Head of caudate nucleus (tissue), 42 donors: ENCODE measurements around the gene SLC19A1.
A peak's percentile ranks its signal among the peaks of the same experiment; 100 is the strongest.
"Not testable (repeated sequence)": the region's sequence is repeated elsewhere in the genome, so short reads cannot be mapped to it uniquely, and the experiment has no call there.

ENCODE experiments used
- DNase-seq, 42 donors: peaks; one replicate each; pipeline versions ENCODE4 v3.0.0 to v3.0.0-alpha.2; 2020 to 2021; ENCODE audit warnings: mixed read lengths in 7 of 42
- intact Hi-C: fragments of 100-400 bp; cut with DNase I; formaldehyde crosslinking; loops from one replicate; pipeline ENCODE4 v1.15.0; 2022

Gene SLC19A1

DNA sequence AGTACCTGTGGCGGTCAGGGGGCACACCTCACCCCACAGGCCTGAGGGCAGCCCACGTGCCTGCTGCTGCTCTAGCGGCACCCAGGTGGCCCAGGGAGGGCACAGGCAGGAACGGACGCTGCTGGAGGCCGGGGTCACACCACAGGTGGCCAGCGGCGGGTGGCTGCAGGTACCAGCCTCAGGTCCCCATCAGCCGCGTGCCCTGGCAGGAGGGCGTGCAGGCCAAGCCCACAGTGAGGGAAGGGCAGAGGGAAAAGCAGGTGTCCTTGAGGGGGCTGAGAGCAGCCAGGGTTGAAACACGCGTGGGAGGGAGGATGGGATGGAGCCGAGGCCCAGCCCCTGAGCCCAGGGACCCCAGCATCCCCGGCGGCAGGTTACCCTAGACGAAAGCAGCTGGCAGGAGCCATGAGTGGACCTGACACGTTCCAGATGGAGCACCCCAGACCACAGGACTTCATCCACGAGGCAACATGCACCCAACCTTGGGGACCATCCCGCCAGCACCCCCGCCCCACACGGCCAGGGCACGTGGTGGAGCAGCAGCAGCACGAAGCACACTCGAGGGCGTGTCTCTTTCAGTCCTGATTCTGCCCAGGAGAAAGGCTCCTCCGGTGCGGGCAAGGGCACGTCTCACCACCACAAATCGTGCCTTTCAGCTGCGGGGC, 3.7 kb downstream of the SLC19A1 start:
- peak in 21 of 42 donors; percentile 1 to 43 (median 11) for DNase-seq
- intact Hi-C loops, result no loop called here

DNA sequence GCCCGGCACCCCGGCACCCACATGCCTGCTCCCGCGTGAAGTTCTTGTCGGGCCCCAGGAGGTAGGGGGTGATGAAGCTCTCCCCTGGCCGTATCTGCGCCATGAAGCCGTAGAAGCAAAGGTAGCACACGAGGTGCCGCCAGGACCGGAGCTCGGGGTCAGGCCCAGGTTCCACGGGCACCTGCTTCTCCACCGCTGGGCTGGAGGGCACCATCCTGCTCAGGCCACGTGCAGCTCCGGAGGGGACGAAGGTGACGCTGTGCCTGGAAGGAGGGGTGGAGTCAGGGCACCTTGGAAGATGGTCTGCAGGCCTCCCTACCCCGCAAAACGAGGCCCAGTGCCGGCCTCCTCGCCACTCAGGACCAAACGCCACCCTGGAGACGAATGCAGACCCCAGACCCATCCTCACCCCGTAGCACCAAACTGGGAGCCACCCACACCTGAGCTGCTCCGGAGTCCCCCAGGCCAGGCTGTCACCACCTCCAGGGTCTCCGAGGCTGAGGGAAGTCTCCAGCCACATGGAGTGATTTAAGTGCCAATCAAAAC, 4.4 kb downstream of the SLC19A1 start:
- intact Hi-C loops, result no loop called here
- DNase-seq, result peak in 12 of 42 donors; percentile 1 to 31 (median 4)

DNA sequence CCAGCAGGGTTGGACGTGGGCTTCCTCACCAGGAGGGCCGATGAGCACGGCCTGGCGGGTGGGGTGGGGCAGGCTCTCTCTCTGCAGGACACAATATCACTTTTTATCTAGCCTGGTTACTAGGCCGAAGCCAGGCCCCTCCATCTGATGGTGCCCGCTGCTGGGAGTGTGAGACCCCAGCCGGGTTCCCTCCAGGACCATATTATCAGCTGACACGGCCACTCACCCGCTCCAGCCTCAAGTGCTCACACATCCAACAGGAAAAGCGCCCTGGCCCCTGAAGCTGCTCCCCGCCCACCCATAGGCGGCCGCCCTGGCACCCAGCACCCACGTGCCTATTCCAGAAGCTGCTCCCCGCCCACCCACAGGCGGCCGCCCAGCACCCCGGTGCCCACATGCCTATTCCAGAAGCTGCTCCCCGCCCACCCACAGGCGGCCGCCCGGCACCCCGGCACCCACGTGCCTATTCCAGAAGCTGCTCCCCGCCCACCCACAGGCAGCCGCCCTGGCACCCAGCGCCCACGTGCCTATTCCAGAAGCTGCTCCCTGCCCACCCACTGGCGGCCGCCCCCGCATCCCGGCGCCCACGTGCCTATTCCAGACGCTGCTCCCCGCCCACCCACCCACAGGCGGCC, 5.0 kb downstream of the SLC19A1 start:
- DNase-seq, result peak in 13 of 42 donors; percentile 3 to 44 (median 16)
- intact Hi-C loops, result no loop called here

DNA sequence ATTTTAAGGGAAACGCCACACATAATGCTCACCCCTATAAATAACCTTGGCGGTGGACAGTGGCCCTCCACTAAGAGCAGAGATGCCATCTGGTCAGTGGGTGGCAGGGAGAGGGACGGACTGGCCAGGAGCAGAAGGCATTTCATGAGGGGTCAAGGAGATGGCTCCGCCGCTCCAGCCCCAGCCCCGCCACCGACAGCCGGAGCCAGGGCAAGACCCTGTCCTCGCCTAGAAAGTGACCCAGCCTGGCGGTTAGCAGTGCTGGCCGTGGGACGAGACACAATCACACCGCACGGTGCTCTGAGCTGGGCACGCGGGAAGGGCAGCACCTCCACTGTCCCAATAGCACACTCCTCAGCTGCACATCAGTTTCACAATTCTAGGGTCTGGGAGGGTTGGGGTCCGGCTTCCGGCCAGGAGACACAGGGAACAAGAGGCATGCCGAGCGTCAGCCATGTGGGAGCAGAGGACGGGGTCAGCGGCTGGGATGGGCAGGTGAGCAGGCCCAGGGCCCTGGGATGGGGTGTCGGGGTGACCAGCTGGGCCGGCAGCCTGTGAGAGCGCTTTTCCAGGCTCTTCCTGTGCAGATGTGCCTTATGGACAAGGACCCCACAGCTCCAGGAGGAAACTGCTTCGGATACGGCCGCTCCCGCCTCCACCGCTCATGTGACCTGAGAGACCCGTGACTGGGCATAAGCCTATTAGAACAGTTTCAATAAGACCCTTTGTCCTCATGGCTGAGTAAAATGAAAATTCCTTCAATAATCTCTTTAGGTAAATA, 5.7 kb downstream of the SLC19A1 start:
- peak in 15 of 42 donors; percentile 1 to 43 (median 17) for DNase-seq
- intact Hi-C loops, result no loop called here

DNA sequence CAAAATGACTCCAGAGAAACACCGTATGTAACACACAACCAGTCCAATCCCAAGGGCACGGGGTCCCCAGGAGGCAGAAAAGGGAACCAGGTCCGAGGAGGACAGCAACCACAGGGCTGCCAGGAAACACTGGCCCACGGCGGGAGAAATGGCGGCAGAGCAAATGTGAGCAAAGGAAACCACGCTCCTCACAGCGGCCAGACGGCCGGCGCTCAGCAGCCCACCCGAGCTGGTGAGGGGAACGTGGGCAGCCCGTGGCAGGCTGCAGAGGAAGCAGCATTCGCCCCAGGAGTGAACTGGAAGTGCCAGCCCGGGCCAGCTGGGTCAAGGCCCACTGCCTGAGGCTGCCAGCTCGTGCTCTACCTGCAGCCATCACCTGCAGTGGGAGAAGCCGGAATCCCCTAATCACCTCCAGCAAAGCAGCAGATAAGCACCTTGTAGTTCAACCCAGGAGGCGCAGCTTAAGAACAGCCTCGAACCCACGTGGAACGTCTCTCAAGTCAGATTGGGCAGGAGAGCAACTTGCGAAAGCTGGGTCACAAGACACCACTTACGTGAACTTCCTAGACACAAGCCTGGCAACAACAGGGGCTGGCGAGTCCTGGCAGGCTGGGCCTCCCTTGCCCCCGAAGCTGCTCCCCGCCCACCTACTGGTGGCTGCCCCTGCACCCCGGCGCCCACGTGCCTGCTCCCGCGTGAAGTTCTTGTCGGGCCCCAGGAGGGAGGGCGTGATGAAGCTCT, 6.7 kb downstream of the SLC19A1 start:
- intact Hi-C loops, result no loop called here
- peak in 29 of 42 donors; percentile 5 to 77 (median 46) for DNase-seq

DNA sequence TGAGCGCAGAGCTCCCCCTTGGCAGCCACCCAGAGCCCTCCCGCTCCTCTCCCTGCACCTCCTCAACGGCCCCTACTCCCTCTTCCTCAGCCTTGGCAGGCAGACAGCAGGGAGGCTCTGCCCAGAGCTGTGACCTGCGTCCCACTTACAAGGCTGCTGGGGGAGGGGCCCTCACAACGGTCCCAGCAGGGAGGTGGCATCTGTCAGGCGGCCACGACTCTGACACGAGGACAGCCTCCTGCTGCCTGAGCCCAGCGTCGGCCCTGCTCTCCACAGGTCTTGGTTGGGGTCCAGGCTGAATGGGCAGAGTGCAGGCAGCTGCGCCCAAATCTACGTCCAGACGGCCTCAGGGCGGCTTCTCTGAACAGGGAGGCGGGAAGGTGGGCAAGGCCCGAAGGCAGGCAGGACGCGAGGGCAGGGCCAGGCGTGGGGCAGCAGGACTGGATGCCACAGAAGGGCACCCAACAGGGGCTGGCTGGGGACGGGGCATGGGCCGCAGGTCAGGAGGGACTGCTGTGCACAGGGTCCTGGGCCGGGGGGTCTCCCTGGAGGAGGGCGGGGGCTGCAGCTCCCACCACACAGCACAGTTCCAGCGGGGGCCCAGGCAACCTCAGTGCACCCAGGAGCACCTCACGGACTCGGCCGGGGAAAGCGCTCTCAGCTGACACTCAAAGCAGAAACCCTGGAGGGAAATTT, 7.5 kb downstream of the SLC19A1 start:
- intact Hi-C loops, result no loop called here
- DNase-seq, result peak in 37 of 42 donors; percentile 29 to 84 (median 67)

DNA sequence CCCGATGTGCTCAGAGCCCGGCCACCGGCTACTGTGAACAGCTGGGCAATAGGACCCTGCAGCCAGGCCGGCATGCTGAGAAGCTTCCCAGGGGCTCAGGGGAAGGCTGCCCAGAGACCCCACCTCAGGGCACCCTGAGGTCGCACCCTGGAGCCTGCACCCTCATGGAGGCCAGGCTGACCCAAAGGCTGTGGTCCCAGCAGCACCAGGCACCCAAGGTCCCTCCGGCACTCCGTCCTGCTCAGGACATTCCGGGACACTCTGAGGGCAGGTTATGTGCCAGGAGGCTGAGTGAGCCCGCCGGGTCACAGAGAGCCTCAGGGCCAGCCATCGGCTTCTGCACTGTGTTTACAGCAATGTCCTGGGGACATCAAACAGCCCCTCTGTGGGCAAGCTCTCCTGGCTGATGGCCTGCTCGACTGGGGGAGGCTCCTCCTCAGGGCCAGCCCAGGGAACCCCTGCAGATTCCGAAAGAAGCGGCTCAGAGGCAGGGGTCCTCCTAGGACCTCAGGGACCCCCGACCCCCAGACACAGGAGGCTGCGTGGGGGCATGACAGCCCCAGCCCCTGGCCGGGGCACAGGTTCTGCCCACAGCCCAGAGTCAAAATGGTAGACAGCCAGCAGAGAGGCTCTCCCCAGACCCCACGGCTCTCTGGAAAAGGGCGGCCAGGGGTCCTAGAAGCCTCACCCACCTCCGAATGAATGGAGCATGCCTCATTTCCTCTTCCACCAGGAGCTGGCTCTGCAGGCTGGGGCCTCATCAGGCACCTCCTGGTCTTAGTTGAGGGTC, 8.2 kb downstream of the SLC19A1 start:
- intact Hi-C loops, result no loop called here
- DNase-seq, result peak in 17 of 42 donors; percentile 3 to 44 (median 20)

DNA sequence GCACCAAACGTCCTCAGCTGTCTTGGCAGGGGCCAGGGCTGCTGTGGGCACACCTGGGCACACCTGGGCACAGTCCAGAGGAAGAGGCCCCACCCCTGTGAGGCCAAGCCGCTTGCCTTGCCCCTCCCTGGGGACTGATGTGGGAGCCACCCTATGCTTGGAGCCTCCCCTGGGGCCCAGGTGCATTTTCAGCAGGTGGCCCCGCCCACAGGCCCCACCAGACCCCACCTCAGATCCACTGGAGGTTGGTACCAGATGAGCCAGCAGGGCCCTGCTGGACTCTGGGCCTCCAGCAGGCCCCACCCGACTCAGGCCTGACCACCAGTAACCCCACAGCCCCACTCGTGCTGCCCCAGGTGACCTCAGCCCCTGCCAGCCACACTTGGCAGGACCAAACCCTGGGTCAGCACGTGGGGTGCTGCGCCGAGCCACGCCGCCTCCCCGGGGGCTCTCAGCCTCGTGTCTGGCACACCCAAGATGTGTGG, 8.8 kb downstream of the SLC19A1 start:
- intact Hi-C loops, result no loop called here
- peak in 13 of 42 donors; percentile 1 to 35 (median 17) for DNase-seq

DNA sequence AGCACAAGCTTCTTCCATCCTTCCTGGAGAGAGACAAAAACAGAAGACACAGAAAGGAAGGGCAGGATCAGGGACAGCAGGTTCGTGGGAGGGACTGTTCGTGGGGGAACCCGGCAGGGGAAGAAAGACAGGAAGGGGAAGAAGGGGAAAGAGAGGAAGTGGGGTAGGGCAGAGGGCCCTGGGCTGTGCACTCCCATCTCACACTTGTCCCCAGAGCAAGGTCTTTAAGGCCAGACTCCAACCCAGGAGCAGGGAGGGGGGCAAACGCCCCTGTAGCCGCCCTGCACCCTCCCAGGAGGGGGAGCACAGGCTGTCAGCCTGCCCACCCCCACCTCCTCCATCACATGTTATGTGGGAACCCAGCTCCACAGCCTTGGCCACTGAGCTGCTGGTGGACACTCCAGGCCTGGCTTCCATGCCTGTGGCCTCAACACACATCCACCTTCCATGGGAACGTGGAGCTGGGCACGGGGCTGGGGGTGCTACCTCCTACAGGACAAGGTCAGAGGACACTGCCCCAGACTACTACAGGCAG, 9.3 kb downstream of the SLC19A1 start:
- intact Hi-C loops, result no loop called here
- DNase-seq, result peak in 17 of 42 donors; percentile 1 to 38 (median 17)

DNA sequence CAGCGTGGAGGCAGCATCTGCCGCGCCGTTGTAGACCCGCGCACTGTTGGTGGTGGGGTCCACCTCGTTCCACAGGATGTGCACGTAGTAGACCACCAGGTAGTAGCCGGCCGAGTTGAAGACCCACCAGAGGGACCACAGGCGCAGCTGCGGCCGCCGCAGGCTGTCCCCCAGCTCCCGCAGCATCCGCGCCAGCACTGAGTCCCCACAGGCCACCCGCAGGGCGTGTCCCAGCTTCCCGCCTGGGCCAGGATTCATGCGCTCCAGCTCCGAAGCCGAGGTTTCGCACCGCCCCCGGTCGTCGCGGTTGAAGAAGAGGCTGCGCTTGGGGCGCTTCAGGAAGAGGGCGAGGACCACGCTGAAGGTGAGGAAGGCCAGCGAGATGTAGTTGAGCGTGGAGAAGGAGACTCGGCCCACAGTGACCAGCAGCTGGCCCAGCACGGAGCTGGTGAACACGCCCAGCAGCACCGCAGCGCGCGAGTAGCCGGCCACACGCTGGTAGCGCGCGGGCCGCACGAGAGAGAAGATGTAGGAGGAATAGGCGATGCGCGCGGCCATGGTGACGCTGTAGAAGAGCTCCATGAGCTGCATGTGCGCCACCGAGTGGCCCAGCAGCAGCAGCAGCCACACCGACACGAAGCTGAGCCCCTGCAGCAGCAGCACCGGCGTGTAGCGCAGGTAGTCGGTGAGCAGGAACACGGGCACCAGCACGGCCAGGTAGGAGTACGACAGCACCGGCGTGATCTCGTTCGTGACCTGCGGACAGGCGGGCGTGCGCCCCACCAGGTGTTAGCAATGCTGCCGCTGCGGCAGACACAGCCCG, 10.6 kb downstream of the SLC19A1 start:
- intact Hi-C loops, result no loop called here
- peak in 16 of 42 donors; percentile 0 to 43 (median 6) for DNase-seq

DNA sequence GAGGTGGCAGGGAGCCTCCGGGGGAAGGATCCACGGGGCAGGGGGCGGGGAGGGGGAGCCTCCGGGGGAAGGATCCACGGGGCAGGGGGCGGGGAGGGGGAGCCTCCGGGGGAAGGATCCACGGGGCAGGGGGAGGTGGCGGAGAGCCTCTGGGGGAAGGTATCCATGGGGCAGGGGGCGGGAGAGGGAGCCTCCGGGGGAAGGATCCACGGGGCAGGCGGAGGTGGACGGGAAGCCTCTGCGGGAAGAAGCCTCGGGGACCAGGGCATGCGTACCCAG, 11.2 kb downstream of the SLC19A1 start:
- intact Hi-C loops, result not testable (repeated sequence)

DNA sequence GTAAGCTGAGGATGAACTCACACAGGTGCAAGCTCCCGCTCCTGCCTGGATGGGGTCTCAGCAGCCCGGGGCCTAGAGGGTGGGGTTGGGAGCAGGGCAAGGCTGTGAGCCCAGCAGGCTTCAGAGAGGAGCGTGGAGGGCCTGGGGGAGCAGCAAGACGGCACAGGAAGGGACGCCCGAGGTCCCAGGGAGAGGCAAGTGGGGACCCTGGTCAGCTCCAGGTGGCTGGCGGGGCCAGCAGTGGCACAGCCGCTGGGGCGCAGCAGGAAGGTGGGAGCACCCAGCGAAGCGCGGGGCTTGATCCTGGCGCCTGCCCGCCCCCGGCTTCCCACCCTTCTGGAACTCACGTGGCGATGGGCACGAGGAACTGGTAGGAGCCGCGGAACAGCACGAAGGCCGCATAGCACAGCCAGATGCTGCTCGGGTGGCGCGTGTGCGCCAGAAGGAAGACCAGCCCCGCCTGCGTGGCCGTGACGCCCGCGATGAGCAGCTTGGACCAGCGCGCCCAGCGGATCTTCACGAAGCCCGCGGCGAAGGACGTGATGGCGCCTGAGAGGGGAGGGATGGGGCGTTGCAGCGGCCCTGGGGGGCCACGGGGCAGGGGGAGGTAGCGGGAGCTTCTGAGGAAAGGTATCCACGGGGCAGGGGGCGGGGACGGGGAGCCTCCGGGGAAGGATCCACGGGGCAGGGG, 11.7 kb downstream of the SLC19A1 start:
- peak in 12 of 42 donors; percentile 0 to 22 (median 6) for DNase-seq
- intact Hi-C loops, result no loop called here

More for the DNA sequence above, 11.2 kb downstream of the SLC19A1 start:
- peak in 6 of 42 donors; percentile 1 to 26 (median 4) for DNase-seq

DNA sequence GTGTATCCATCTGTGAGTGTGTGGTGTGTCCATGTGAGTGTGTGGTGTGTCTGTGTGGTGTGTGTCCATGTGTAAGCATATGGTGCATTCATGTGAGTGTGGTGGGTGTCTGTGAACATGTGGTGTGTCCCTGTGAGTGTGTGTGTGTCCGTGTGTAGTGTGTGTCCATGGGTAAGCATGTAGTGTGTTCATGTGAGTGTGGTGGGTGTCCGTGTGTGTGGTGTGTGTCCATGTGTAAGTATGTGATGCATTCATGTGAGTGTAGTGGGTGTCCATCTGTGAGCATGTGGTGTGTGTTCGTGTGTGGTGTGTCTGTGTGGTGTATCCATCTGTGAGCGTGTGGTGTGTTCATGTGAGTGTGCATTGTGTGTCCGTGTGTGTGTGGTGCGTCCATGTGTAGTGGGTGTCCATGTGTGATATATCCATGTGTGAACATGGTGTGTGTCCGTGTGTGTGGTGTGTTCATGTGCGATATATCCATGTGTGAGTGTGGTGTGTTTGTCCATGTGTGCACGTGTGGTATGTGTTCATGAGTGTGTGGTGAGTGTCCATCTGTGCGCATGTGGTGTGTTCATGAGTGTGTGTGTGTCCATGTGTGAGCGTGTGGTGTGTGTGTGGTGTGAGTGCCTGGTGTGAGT, 12.3 kb downstream of the SLC19A1 start:
- peak in 4 of 42 donors; percentile 1 to 18 (median 4) for DNase-seq
- intact Hi-C loops, result no loop called here

DNA sequence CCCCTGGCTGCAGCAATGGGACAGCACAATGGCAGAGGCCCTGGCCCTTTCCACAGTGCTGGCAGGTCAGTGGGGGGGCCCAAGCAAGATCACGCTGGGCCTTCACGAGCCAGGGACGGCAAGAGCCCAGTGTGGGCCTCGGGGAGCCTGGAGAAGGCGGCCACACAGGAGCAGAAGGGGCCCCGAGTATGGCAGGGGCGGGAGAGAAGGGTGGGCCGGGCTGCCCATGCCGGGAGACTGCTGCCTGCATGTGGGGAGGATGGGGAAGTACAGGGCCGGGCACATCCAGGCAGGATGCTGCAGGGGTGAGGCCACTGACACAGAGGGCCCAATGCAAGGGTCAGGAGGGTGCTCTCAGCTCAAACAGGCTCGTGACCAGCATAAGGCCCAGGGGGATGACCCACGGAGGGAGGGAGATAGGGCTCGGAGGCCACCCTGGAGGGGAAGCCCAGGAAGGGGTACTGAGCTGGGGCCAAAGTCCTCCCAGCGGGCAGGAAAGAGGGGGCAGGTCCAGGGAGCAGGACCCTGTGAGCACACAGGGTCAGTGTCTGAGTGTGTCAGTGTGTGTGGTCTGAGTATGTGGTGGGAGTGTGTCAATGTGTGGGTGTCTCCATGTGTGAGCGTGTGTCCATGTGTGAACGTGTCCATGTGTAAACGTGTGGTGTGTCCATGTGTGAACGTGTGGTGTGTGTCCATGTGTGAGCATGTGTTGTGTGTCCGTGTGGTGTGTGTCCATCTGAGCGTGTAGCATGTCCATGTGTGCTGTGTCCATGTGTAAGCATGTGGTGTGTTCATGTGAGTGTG, 13.1 kb downstream of the SLC19A1 start:
- intact Hi-C loops, result no loop called here
- DNase-seq, result peak in 9 of 42 donors; percentile 0 to 28 (median 1)
